GM18907 (cell line): ENCODE results near the gene ITPRID2.
"Not testable (repeated sequence)": the region's sequence is repeated elsewhere in the genome, so short reads cannot be mapped to it uniquely, and the experiment has no call there.

Experiments used
- ATAC-seq: cut with Tn5 transposase; IDR thresholded peaks from one replicate; pipeline ENCODE4 v1.9.1; 2021; ENCODE audit warnings: mild to moderate bottlenecking, moderate library complexity; ENCODE audit not compliant: unreplicated experiment

Gene ITPRID2

DNA sequence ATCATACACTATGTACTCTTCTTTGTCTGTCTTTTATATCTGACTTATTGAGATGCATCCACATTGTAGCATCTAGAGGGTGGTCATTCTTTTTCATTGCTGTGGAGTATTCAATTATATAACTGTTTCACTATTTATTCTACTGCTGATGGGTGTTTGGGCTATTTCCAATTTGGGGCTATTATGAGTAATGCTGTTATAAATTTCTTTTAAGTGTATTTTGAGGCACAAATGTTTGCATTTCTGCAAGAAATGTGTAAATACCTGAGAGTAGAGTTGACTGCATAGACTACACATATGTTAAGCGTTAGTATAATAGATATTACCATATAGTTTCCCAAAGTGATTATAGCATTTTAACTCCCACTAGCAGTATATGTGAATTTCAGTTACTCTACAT, 67.2 kb downstream of the ITPRID2 start:
- ATAC-seq = no peak

DNA sequence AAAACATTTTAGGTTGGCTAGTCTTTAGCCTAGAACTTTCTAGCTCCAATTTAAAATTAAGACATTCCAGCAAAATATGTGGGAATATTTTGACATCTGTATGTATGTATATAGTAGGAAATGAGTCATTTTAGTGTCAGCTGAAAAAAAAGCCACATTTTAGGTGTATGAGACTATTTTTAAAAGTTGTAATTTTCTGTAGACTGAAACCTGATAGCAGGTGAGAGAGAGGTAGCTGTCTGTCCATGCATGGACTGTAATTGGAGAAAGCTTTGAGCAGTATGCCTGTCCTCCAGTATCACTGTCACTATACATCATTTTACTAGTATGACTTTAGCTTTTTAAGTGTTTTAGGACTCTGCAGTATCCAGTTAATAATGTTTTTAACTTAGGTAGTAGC, 68.0 kb downstream of the ITPRID2 start:
- no peak for ATAC-seq

DNA sequence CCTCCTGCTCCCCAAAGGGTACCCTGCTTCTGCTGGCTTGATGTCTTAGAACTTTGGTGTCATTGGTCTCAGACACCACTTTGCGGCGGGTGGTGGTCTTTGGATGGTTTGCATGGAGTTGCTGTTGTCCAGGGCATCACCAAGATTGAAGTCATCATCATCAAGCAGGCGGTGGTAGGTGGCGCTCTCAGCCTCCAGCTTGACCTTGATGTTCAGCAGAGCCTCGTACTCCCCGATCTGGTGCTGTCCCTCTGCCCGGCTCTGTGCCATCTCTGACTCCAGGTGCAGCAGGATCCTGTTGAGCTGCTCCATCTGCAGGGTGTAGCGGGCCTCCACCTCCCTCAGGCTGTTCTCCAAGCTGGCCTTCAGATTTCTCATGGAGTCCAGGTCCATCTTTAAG, 69.6 kb downstream of the ITPRID2 start:
- not testable (repeated sequence) for ATAC-seq

DNA sequence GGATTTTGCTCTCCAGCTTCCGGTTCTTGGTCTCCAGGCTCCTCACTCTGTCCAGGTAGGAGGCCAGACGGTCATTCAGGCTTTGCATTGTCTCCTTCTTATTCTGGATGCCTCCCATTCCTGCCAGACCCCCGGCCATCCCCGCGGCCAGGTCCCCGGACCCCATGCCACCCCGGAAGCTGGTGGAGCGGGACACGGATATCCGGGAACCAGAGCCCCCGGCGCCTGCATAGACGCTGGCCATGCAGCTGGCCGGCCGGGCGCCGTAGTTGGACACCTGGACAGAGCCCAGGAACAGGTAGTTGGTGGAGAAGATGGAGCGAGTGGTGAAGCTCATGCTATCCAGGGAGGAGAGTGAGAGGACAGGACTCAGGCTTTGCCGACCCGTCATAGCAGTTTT, 70.6 kb downstream of the ITPRID2 start:
- ATAC-seq = no peak

DNA sequence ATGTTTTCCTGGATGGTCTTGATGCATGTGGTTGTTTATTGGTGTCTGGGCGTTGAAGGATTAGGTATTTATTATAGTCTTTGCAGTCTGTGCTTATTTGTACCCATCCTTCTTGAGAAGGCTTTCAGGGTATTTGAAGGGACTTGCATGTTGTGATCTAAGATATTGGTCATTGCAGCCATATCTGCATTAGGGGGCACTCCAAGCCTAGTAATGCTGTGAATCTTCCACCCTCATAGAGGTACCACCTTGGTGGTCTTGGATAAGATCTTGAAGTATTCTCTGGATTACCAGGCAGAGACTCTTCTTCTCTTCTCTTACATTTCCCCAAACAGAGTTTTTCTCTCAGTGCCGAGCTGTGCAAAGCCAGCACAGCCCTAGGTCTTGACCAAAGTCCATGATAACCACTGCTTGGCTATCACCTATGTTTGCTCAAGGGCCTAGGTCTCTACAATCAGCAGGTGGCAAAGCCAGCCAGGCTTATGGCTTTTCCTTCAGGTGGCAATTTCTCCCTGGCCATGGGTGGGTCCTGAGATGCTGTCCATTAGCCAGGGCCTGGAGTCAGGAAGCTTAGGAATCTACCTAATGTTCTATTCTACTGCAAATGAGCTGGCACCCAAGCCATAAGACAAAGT, 78.7 kb downstream of the ITPRID2 start:
- no peak for ATAC-seq

DNA sequence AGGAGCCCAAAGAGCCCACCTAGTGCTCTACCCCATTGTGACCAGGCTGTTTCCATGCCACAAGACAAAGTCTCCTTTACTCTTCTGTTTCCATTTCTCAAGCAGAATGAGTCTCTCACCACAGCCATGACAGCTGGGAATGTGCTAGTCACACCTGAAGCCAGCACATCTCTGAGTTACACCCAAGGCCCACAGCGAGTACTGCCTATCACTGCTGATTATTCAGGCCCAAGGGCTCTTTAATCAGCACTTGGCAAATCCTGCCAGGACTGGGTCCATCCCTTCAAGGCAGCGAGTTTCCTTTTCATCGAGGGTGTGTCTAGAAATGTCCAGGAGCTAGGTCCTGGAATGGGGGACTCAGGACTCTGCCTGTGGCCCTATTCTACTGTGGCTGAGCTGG, 79.5 kb downstream of the ITPRID2 start:
- no peak for ATAC-seq

DNA sequence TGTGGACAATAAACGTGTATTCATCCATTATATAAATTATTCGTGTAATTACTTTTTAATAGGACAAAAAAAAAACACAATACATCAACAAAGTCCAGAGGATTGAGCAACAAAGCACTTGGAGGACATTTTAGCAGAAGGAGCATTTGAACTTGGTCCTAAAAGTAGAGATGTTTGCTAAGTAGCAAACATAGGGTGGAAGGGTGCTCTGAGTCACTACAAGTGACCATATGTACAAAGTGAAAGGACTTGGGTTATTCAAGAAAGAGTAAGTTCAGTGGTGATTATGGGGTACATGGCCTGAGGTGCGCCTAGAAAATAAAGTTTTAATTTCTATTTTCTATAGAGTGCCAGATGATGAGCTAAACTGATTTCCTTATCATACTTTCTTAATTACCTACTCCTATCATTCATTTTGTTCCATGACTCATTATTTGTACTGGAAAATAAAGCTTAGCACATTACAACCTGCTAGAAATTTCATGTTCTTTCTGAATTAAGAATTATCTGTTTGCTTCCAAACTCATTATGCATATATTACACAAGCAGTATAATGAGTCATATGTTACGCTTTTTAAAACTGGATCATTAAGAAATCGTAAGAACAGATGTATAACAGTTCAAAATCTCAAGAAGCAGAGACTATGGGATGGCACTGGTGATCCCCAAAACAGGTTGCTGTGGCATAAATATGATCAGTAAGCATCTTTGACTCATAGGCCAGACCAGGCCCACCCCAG, 81.1 kb downstream of the ITPRID2 start:
- ATAC-seq = no peak

DNA sequence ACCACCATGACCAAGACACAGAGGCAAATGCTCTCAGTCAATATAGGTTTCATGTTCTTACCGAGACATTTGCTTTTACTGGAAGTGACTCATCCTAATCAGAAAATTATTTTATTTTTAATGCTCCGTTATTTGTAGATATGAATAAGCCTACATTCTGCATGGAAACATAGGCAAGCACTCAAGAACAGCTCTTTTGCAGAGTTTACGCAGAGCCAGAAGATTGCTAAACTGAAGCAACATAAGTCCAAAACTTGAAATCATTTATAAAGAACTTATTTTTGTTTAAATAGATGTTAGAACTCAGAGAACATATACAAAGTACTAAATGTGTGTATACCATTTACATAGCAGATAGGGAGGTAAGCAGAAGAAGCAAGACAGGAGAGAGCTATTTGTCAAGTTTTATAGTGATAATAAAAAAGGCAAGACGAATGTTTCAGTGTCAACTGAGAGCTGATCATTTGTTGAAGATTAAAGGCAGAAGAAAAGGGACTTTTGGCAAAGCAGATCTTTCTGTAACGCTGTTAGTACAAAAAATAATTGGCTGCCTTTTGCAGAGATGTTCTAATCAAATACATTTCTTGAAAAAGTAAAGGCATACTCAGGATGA, 81.7 kb downstream of the ITPRID2 start:
- no peak for ATAC-seq

DNA sequence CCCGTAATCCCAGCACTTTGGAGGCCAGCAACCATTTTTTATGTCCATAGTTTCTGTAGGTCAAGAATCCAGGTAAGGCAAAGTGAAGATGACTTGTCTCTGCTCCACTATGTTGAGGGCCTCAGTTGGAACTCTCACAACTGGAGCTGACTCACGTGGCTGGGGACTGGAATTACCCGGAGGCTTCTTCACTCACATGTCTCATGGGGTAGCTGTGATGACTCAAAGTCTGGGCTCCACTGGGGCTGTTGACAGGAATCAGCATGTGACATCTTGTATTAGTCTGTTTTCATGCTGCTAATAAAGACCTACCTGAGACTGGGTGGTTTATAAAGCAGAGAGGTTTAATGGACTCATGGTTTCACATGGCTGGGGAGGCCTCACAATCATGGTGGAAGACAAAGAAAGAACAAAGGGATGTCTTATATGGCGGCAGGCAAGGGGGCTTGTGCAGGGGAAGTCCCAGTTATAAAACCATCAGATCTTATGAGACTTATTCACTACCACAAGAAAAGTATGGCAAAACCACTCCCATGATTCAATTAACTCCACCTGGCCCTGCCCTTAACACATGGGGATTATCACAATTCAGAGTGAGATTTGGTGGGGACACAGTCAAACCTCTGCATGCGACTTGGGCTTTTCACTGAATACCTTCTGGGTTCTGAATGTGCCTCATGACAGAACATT, 86.3 kb downstream of the ITPRID2 start:
- ATAC-seq = peak; percentile 59

DNA sequence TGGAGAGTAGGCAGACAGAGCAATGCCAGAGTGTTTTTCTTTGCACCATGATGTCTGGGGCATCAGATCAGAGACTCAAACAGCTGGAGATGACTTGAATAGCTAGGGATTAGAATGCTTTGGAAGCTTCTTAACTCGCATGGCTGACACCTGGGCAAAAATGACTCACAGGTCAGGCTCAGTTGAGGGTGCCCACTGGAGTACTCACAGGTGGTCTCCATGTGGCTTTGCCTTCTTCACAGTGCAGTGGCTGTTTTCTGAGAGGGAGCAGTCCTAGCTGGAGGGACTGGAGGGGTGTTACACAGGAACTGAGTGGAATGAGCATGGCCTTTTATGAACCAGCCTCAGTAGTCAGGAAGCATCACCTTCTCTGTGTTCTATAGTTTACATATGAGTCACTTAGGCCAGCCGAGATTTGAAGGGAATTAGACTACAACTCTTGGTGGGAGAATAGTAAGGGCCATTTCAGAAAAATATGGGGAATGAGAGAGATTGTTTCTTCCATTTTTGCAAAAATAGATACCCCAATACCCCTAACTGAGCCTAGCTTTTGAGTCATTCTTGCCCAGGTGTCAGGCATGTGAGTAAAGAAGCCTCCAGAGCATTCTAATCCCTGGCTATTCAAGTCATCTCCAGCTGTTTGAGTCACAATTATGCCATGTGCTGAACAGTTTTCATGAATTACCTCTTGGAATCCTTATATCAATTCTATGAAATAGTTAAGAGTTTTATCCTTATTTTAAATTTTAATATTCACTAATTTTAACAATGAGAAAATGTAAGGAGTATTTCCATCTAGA, 87.0 kb downstream of the ITPRID2 start:
- peak; percentile 25 for ATAC-seq
